Endothelial cell of umbilical vein (primary cell): ENCODE data around the gene SLC4A2. TPM values are rescaled to one million over a fixed set of nuclear protein-coding genes. Genes with fewer than 3 reads are reported as not detected.

Experiments used
- BruUV-seq: library from RNA; stranded (reverse); fragments of 400-500 nt; replicated peaks from 2 replicates; lab custom pipeline; 2021; lab: Mats Ljungman, UMichigan
- CTCF ChIA-PET: fragments of 300-600, 350-600 bp; sonication (Branson Sonifier 250); formaldehyde crosslinking; loops from one replicate; lab custom pipeline; 2021; ENCODE audit warnings: antibody characterized with exemption, inconsistent platforms; lab: Charles Lee
- POLR2A ChIA-PET: fragments of 300-600, 350-600 bp; sonication (Branson Sonifier 250); formaldehyde crosslinking; loops from one replicate; lab custom pipeline; 2021; ENCODE audit warnings: antibody characterized with exemption, inconsistent platforms; lab: Charles Lee
- DNase-seq: peaks from one replicate; pipeline ENCODE4 v3.0.0-alpha.2; 2011; ENCODE audit warnings: low read depth, low spot score
- FAIRE-seq: peaks from 2 replicates; lab custom pipeline; 2011; peaks lifted over from hg19 to GRCh38; lab: Jason Lieb, UNC
- H2AFZ ChIP-seq: 2 replicates; pipeline ENCODE4 v1.6.0; 2012; ENCODE audit warnings: low read depth, low read length, control low read depth, inconsistent platforms
- H3K27ac ChIP-seq: 2 replicates; pipeline ENCODE4 v1.5.1; 2011; ENCODE audit warnings: low read depth, mild to moderate bottlenecking, control low read depth, low read length, moderate library complexity; ENCODE audit not compliant: insufficient read depth
- H3K27me3 ChIP-seq, 2 experiments: 2 replicates each; pipeline versions ENCODE4 v1.6.0 to v1.6.1; 2011; ENCODE audit warnings: low read length in 2 of 2, mixed read lengths in 1 of 2; ENCODE audit not compliant: control insufficient read depth in 2 of 2, insufficient read depth in 2 of 2
- H3K36me3 ChIP-seq, 2 experiments: 2 replicates in 1 of 2; 3 replicates in 1 of 2; pipeline ENCODE4 v1.5.1; 2011; ENCODE audit warnings: low read length in 2 of 2, mild to moderate bottlenecking in 1 of 2, moderate library complexity in 1 of 2; ENCODE audit not compliant: control insufficient read depth in 2 of 2, insufficient read depth in 2 of 2; ENCODE audit errors: extremely low read depth in 1 of 2
- H3K4me1 ChIP-seq: 3 replicates; pipeline ENCODE4 v1.5.1; 2011; ENCODE audit warnings: mild to moderate bottlenecking, low read length; ENCODE audit not compliant: control insufficient read depth, insufficient read depth; ENCODE audit errors: extremely low read depth
- H3K4me2 ChIP-seq: 2 replicates; pipeline ENCODE4 v1.6.1; 2011; ENCODE audit warnings: low read length, control low read depth, mixed read lengths; ENCODE audit not compliant: insufficient read depth
- H3K4me3 ChIP-seq, 3 experiments: fragments of 200-600 bp in 1 of 3; sonication (generic), shearing (Covaris generic) in 1 of 3; replicated peaks in 1 of 3; 2 replicates each; pipeline ENCODE4 v1.5.1; 2011 to 2016; ENCODE audit warnings: control low read depth in 3 of 3, low read length in 3 of 3, mild to moderate bottlenecking in 2 of 3, inconsistent platforms in 1 of 3, low read depth in 1 of 3, moderate library complexity in 1 of 3; ENCODE audit not compliant: insufficient read depth in 1 of 3
- H3K79me2 ChIP-seq: 2 replicates; pipeline ENCODE4 v1.6.0; 2012; ENCODE audit warnings: low read length, inconsistent platforms; ENCODE audit not compliant: control insufficient read depth, insufficient read depth
- H3K9ac ChIP-seq: replicated peaks from 2 replicates; pipeline ENCODE3; 2011; ENCODE audit warnings: low read length, control low read depth; ENCODE audit not compliant: insufficient read depth; ENCODE audit errors: extremely low read depth
- H3K9me1 ChIP-seq: replicated peaks from 3 replicates; pipeline ENCODE4 v1.6.0; 2011; ENCODE audit warnings: mild to moderate bottlenecking, low read length; ENCODE audit not compliant: control insufficient read depth, insufficient read depth; ENCODE audit errors: extremely low read depth
- H3K9me3 ChIP-seq: replicated peaks from 2 replicates; pipeline ENCODE4 v1.5.1; 2012; ENCODE audit warnings: low read length, inconsistent platforms; ENCODE audit not compliant: control insufficient read depth, insufficient read depth
- H4K20me1 ChIP-seq: replicated peaks from 2 replicates; pipeline ENCODE3; 2011; ENCODE audit warnings: mild to moderate bottlenecking, low read length; ENCODE audit not compliant: control insufficient read depth, insufficient read depth; ENCODE audit errors: extremely low read depth
- CTCF ChIP-seq, 2 donors: IDR thresholded peaks; 1 replicate in 1 of 2; 2 replicates in 1 of 2; pipeline ENCODE4 v1.5.1; 2011; ENCODE audit warnings: low read length in 2 of 2, mild to moderate bottlenecking in 2 of 2, moderate library complexity in 2 of 2, control low read depth in 1 of 2, inconsistent platforms in 1 of 2, low read depth in 1 of 2; ENCODE audit not compliant: insufficient read depth in 1 of 2; ENCODE audit errors: extremely low read depth in 1 of 2
- EZH2 ChIP-seq: IDR thresholded peaks from 2 replicates; pipeline ENCODE4 v1.6.1; 2012; ENCODE audit warnings: borderline replicate concordance, low read depth, mild to moderate bottlenecking, moderate library complexity, low read length, inconsistent platforms; ENCODE audit not compliant: severe bottlenecking
- FOS ChIP-seq: IDR thresholded peaks from 2 replicates; pipeline ENCODE4 v1.6.1; 2011; ENCODE audit warnings: mild to moderate bottlenecking, low read length, moderate library complexity, borderline replicate concordance; ENCODE audit not compliant: insufficient read depth
- GATA2 ChIP-seq: IDR thresholded peaks from 2 replicates; pipeline ENCODE4 v1.7.0; 2011; ENCODE audit warnings: low read depth, mild to moderate bottlenecking, moderate library complexity, mixed read lengths, low read length; ENCODE audit not compliant: insufficient read length, insufficient read depth
- JUN ChIP-seq: IDR thresholded peaks from 2 replicates; pipeline ENCODE4 v1.6.1; 2011; ENCODE audit warnings: borderline replicate concordance, low read depth; ENCODE audit not compliant: insufficient read length, insufficient read depth
- MAX ChIP-seq: IDR thresholded peaks from 2 replicates; pipeline ENCODE4 v1.6.1; 2011; ENCODE audit not compliant: insufficient read depth, insufficient read length
- MYC ChIP-seq: IDR thresholded peaks from one replicate; pipeline ENCODE4 v1.6.1; 2011; ENCODE audit warnings: mild to moderate bottlenecking, low read depth, low read length
- POLR2A ChIP-seq: IDR thresholded peaks from 2 replicates; pipeline ENCODE4 v1.6.1; 2012; ENCODE audit warnings: low read depth, mild to moderate bottlenecking, control low read depth, low read length
- POLR2AphosphoS5 ChIP-seq: IDR thresholded peaks from 2 replicates; pipeline ENCODE4 v1.6.1; 2012; ENCODE audit warnings: low read depth, mild to moderate bottlenecking, control low read depth, low read length, moderate library complexity; ENCODE audit not compliant: insufficient read depth
- dilution Hi-C: fragments of 300-500 bp; cut with MboI; formaldehyde crosslinking; loops from one replicate; pipeline ENCODE4 v1.15.0; 2019; ENCODE audit warnings: low sequenced_read_pairs; ENCODE audit not compliant: extremely low pct_ligation_motif_present
- intact Hi-C: fragments of 100-400 bp; cut with micrococcal nuclease; formaldehyde crosslinking; loops from one replicate; pipeline ENCODE4 v1.10.0; 2022
- polyA plus RNA-seq, 4 experiments: library from polyadenylated mRNA; depleted of rRNA in 3 of 4; stranded (reverse) in 3 of 4; unstranded in 1 of 4; fragments of >200 nt; gene quantifications; 2 replicates each; pipeline versions ENCODE4 v1.2.1 to v1.2.3, GENCODE V29; 2011 to 2012; ENCODE audit warnings: missing spikeins in 1 of 4
- total RNA-seq: library from RNA; stranded (reverse); gene quantifications from 2 replicates; pipeline ENCODE4 v1.2.3, GENCODE V29; 2021

SLC4A2 gene
- total and polyA plus RNA-seq, 2 donors (not counting 3 experiments of a cell fraction or from before 2014, with no cell fraction given), result 108 to 172 TPM

GRCh38 chr7:151114151-151115090, 55.0 kb downstream of the SLC4A2 start:
- H3K4me2 ChIP-seq, result peak overlapping the region; percentile 10
- CTCF ChIA-PET, result interaction anchor here (1.0 to 3.0 kb wide), 5 partner anchors 10 to 130 kb away, joined by 3 to 33 read pairs (median 6); partner anchors contain the start of gene FASTK
- H3K36me3 ChIP-seq, result peaks cover 2 to 23% of the 10 kb centered on the region in 2 experiments
- H3K9me1 ChIP-seq, result no peaks in the 10 kb centered on the region
- no peak for FAIRE-seq
- peaks cover 64% of the 10 kb centered on the region for H3K79me2 ChIP-seq
- POLR2A ChIA-PET, result no interaction called here
- peaks cover 19% of the 10 kb centered on the region for H3K4me1 ChIP-seq
- H4K20me1 ChIP-seq, result no peaks in the 10 kb centered on the region
- no peaks in the 10 kb centered on the region for H3K27me3 ChIP-seq
- H2AFZ ChIP-seq, result no peak overlapping the region
- peak overlapping the region; percentile 26 for H3K27ac ChIP-seq
- no peak for DNase-seq
- dilution Hi-C loops, result no loop called here
- BruUV-seq, result no TSS peak
- no peaks in the 10 kb centered on the region for H3K9me3 ChIP-seq
- TF ChIP-seq GATA2, result no peak
- TF ChIP-seq POLR2AphosphoS5, result no peak
- TF ChIP-seq MAX, result no peak
- TF ChIP-seq POLR2A, result no peak
- no peak for TF ChIP-seq EZH2
- TF ChIP-seq CTCF (IDR thresholded peaks at IDR 0.05; ENCODE audit: extremely low read depth in 1 of 2, insufficient read depth in 1 of 2, low read depth in 1 of 2, low read length in 2 of 2), result no peak
- TF ChIP-seq JUN, result no peak
- TF ChIP-seq FOS, result no peak
- no peak for TF ChIP-seq MYC
- no peak overlapping the region for H3K9ac ChIP-seq
- intact Hi-C loops, result loop anchor here (2.0 kb wide), 1 partner anchor 126 kb away; no protein-coding TSS in a partner anchor
- H3K4me3 ChIP-seq, result no peak overlapping the region
